WTC11 (cell line): ENCODE measurements around the gene STRA8. TPM values are rescaled to one million over a fixed set of nuclear protein-coding genes. Genes with fewer than 3 reads are reported as not detected.

Source experiments
- ATAC-seq: fragments of 200-7000 bp; cut with Tn5 transposase; 2 replicates; pipeline ENCODE4 v1.10.0; 2021; ENCODE audit warnings: mild to moderate bottlenecking, moderate library complexity
- CTCF ChIA-PET: fragments of 300-600 bp; sonication (Branson Sonifier 250); formaldehyde crosslinking; loops from one replicate; lab custom pipeline; 2021; ENCODE audit warnings: antibody characterized with exemption; lab: Charles Lee
- POLR2A ChIA-PET: fragments of 350-600 bp; sonication (Branson Sonifier 250); formaldehyde crosslinking; loops from one replicate; lab custom pipeline; 2021; ENCODE audit warnings: antibody characterized with exemption; lab: Charles Lee
- DNase-seq: peaks from one replicate; pipeline ENCODE4 v3.0.0; 2021; ENCODE audit warnings: low spot score
- H3K27ac Mint-ChIP-seq: 2 replicates; pipeline ENCODE4 v1.8.0; 2021; ENCODE audit warnings: mixed read lengths
- H3K27me3 Mint-ChIP-seq: 2 replicates; pipeline ENCODE4 v1.8.0; 2021; ENCODE audit warnings: low read depth, mild to moderate bottlenecking, moderate library complexity, mixed read lengths
- H3K36me3 Mint-ChIP-seq: 2 replicates; pipeline ENCODE4 v1.8.0; 2021; ENCODE audit warnings: mixed read lengths
- H3K4me1 Mint-ChIP-seq: 2 replicates; pipeline ENCODE4 v1.8.0; 2022; ENCODE audit warnings: mixed read lengths
- H3K4me3 Mint-ChIP-seq: 2 replicates; pipeline ENCODE4 v1.8.0; 2021; ENCODE audit warnings: mild to moderate bottlenecking, moderate library complexity, mixed read lengths
- H3K9me3 Mint-ChIP-seq: 2 replicates; pipeline ENCODE4 v1.8.0; 2021; ENCODE audit warnings: mixed read lengths
- FOXP1 ChIP-seq: sonication (generic); formaldehyde crosslinking; IDR thresholded peaks from 2 replicates; pipeline ENCODE4 v1.8.0; 2022; ENCODE audit warnings: missing genetic modification reagents, mild to moderate bottlenecking, moderate library complexity, borderline replicate concordance
- RELA ChIP-seq: sonication (generic); formaldehyde crosslinking; IDR thresholded peaks from 2 replicates; pipeline ENCODE4 v1.8.1; 2022; ENCODE audit warnings: missing genetic modification reagents, mild to moderate bottlenecking, borderline replicate concordance
- SMAD4 ChIP-seq: sonication (generic); formaldehyde crosslinking; IDR thresholded peaks from 2 replicates; pipeline ENCODE4 v1.8.0; 2022; ENCODE audit warnings: mild to moderate bottlenecking, missing genetic modification reagents
- SP1 ChIP-seq: sonication (generic); formaldehyde crosslinking; conservative IDR thresholded peaks from 2 replicates; pipeline ENCODE4 v1.8.1; 2022; ENCODE audit warnings: missing genetic modification reagents
- ZNF232 ChIP-seq: sonication (generic); formaldehyde crosslinking; IDR thresholded peaks from 2 replicates; pipeline ENCODE4 v1.8.0; 2022; ENCODE audit warnings: mild to moderate bottlenecking, missing genetic modification reagents
- ZNF423 ChIP-seq: fragments of 250-450 bp; sonication (Bioruptor Pico); IDR thresholded peaks from 2 replicates; pipeline ENCODE4 v2.1.2; 2022; ENCODE audit warnings: mild to moderate bottlenecking, moderate library complexity
- total RNA-seq: library from RNA; stranded (reverse); gene quantifications from 3 replicates; pipeline ENCODE4 v1.2.3, GENCODE V29; 2021
- TF ChIP-seq, protein P1 (sequence below): sonication (generic); formaldehyde crosslinking; conservative IDR thresholded peaks from 2 replicates; pipeline ENCODE4 v1.8.1; 2023; ENCODE audit warnings: mild to moderate bottlenecking, low read depth, missing genetic modification reagents, moderate library complexity
- TF ChIP-seq, protein P2 (sequence below): sonication (generic); formaldehyde crosslinking; IDR thresholded peaks from 2 replicates; pipeline ENCODE4 v1.8.1; 2022; ENCODE audit warnings: low read depth, mild to moderate bottlenecking, moderate library complexity, missing genetic modification reagents, borderline replicate concordance
- TF ChIP-seq, protein P3 (sequence below): sonication (generic); formaldehyde crosslinking; IDR thresholded peaks from 2 replicates; pipeline ENCODE4 v1.8.0; 2023; ENCODE audit warnings: missing genetic modification reagents, mild to moderate bottlenecking, borderline replicate concordance
- TF ChIP-seq, protein P4 (sequence below): sonication (generic); formaldehyde crosslinking; IDR thresholded peaks from 2 replicates; pipeline ENCODE4 v1.8.0; 2022; ENCODE audit warnings: mild to moderate bottlenecking, missing genetic modification reagents
- TF ChIP-seq, protein P5 (sequence below): fragments of 200-600 bp; IDR thresholded peaks from 2 replicates; pipeline ENCODE4 v1.8.0; 2022; ENCODE audit warnings: antibody characterized with exemption

The STRA8 gene
- total RNA-seq, 1 experiment from 2014 or later = not detected

- H3K36me3 Mint-ChIP-seq = no peaks in the 10 kb centered on the region
- H3K9me3 Mint-ChIP-seq = no peaks in the 10 kb centered on the region
- CTCF ChIA-PET = interaction anchor here (1.2 to 2.0 kb wide), 4 partner anchors 11 to 251 kb away, joined by 3 to 5 read pairs (median 4); partner anchors contain the start of gene AGBL3
- POLR2A ChIA-PET = no interaction called here
- no peak for ATAC-seq
- TF ChIP-seq FOXP1 (CRISPR knock-in tag) (no peak), RELA (no peak), ZNF232 (CRISPR knock-in tag) (no peak), ZNF423 (CRISPR knock-in tag) (no peak)
- TF ChIP-seq, protein P1, sequence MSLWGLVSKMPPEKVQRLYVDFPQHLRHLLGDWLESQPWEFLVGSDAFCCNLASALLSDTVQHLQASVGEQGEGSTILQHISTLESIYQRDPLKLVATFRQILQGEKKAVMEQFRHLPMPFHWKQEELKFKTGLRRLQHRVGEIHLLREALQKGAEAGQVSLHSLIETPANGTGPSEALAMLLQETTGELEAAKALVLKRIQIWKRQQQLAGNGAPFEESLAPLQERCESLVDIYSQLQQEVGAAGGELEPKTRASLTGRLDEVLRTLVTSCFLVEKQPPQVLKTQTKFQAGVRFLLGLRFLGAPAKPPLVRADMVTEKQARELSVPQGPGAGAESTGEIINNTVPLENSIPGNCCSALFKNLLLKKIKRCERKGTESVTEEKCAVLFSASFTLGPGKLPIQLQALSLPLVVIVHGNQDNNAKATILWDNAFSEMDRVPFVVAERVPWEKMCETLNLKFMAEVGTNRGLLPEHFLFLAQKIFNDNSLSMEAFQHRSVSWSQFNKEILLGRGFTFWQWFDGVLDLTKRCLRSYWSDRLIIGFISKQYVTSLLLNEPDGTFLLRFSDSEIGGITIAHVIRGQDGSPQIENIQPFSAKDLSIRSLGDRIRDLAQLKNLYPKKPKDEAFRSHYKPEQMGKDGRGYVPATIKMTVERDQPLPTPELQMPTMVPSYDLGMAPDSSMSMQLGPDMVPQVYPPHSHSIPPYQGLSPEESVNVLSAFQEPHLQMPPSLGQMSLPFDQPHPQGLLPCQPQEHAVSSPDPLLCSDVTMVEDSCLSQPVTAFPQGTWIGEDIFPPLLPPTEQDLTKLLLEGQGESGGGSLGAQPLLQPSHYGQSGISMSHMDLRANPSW (CRISPR knock-in tag) = no peak
- TF ChIP-seq, protein P2, sequence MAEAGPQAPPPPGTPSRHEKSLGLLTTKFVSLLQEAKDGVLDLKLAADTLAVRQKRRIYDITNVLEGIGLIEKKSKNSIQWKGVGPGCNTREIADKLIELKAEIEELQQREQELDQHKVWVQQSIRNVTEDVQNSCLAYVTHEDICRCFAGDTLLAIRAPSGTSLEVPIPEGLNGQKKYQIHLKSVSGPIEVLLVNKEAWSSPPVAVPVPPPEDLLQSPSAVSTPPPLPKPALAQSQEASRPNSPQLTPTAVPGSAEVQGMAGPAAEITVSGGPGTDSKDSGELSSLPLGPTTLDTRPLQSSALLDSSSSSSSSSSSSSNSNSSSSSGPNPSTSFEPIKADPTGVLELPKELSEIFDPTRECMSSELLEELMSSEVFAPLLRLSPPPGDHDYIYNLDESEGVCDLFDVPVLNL (CRISPR knock-in tag) = no peak
- TF ChIP-seq, protein P3, sequence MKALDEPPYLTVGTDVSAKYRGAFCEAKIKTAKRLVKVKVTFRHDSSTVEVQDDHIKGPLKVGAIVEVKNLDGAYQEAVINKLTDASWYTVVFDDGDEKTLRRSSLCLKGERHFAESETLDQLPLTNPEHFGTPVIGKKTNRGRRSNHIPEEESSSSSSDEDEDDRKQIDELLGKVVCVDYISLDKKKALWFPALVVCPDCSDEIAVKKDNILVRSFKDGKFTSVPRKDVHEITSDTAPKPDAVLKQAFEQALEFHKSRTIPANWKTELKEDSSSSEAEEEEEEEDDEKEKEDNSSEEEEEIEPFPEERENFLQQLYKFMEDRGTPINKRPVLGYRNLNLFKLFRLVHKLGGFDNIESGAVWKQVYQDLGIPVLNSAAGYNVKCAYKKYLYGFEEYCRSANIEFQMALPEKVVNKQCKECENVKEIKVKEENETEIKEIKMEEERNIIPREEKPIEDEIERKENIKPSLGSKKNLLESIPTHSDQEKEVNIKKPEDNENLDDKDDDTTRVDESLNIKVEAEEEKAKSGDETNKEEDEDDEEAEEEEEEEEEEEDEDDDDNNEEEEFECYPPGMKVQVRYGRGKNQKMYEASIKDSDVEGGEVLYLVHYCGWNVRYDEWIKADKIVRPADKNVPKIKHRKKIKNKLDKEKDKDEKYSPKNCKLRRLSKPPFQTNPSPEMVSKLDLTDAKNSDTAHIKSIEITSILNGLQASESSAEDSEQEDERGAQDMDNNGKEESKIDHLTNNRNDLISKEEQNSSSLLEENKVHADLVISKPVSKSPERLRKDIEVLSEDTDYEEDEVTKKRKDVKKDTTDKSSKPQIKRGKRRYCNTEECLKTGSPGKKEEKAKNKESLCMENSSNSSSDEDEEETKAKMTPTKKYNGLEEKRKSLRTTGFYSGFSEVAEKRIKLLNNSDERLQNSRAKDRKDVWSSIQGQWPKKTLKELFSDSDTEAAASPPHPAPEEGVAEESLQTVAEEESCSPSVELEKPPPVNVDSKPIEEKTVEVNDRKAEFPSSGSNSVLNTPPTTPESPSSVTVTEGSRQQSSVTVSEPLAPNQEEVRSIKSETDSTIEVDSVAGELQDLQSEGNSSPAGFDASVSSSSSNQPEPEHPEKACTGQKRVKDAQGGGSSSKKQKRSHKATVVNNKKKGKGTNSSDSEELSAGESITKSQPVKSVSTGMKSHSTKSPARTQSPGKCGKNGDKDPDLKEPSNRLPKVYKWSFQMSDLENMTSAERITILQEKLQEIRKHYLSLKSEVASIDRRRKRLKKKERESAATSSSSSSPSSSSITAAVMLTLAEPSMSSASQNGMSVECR (CRISPR knock-in tag) = no peak
- TF ChIP-seq, protein P4, sequence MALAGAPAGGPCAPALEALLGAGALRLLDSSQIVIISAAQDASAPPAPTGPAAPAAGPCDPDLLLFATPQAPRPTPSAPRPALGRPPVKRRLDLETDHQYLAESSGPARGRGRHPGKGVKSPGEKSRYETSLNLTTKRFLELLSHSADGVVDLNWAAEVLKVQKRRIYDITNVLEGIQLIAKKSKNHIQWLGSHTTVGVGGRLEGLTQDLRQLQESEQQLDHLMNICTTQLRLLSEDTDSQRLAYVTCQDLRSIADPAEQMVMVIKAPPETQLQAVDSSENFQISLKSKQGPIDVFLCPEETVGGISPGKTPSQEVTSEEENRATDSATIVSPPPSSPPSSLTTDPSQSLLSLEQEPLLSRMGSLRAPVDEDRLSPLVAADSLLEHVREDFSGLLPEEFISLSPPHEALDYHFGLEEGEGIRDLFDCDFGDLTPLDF (CRISPR knock-in tag) = no peak
- no peak overlapping the region for H3K27ac Mint-ChIP-seq
- H3K27me3 Mint-ChIP-seq = no peaks in the 10 kb centered on the region
- no peak overlapping the region for H3K4me3 Mint-ChIP-seq
- no peak for DNase-seq
- peaks cover 18% of the 10 kb centered on the region for H3K4me1 Mint-ChIP-seq
These were observed 3.1 kb downstream of the STRA8 start for GRCh38 chr7:135236727-135237126.

DNA sequence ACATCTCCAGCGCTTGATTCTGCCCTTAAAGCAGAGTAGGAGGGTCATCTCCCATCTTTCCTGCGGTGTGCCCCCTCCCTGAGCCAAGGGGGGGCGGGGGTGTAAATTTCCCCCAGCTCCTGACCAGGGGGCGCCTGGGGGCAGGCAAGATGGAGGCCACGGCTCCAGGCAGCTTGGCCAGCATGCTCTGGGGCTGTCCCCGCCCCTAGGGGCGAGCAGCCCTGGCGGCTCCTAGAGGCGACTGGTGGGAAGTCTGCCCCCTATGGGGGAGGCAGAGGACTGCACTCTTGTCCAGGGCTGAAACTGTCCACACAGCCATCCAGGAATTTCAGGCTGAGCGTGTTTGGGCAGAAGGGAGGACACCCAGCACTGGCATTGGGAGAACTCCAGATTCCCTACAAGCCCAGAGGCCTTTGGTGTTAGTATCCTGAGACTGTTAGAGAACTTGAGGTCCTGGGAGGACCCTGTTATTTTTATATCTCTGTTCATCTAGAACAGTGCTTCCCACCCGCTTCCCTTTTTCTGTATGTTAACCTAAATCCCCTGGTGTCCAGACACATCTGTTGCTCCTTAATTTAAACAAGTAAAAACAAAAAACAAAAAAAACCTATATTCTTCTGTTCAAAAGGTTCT is 4.6 kb downstream of the STRA8 start:
- peak; percentile 43; the same call in 1 of the 2 replicates for TF ChIP-seq SP1 (CRISPR knock-in tag)
- TF ChIP-seq, protein P5, sequence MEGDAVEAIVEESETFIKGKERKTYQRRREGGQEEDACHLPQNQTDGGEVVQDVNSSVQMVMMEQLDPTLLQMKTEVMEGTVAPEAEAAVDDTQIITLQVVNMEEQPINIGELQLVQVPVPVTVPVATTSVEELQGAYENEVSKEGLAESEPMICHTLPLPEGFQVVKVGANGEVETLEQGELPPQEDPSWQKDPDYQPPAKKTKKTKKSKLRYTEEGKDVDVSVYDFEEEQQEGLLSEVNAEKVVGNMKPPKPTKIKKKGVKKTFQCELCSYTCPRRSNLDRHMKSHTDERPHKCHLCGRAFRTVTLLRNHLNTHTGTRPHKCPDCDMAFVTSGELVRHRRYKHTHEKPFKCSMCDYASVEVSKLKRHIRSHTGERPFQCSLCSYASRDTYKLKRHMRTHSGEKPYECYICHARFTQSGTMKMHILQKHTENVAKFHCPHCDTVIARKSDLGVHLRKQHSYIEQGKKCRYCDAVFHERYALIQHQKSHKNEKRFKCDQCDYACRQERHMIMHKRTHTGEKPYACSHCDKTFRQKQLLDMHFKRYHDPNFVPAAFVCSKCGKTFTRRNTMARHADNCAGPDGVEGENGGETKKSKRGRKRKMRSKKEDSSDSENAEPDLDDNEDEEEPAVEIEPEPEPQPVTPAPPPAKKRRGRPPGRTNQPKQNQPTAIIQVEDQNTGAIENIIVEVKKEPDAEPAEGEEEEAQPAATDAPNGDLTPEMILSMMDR = peak; percentile 85
- no peak for TF ChIP-seq SMAD4 (CRISPR knock-in tag)
- Mint-ChIP-seq H3K27me3 (no peaks in the 10 kb centered on the region), H3K36me3 (no peaks in the 10 kb centered on the region), H3K4me1 (peaks cover 23% of the 10 kb centered on the region), H3K4me3 (no peak overlapping the region), H3K27ac (no peak overlapping the region), H3K9me3 (no peaks in the 10 kb centered on the region)
- DNase-seq (peak; percentile 72), ATAC-seq (peak; percentile 90)
- CTCF ChIA-PET = interaction anchor here (0.6 to 2.0 kb wide), 10 partner anchors 10 to 126 kb away, joined by 3 to 8 read pairs (median 3); no protein-coding TSS in a partner anchor
- POLR2A ChIA-PET = no interaction called here
